Stromal cell of bone marrow (primary cell): ENCODE results near the gene FNDC5.

Source experiments
- DNase-seq: peaks from one replicate; pipeline ENCODE4 v3.0.0-alpha.2; 2012; ENCODE audit warnings: low read depth

FNDC5 gene

GRCh38 chr1:32813941-32814739, 56.6 kb downstream of the FNDC5 start:
- DNase-seq, result no peak
